ENCODE results near the gene ATP6V1F. TPM values are rescaled to one million over a fixed set of nuclear protein-coding genes. Genes with fewer than 3 reads are reported as not detected.

Gene ATP6V1F
- total and polyA plus RNA-seq, 2 experiments from 2014 or later = 96.5 to 243 TPM

DNA sequence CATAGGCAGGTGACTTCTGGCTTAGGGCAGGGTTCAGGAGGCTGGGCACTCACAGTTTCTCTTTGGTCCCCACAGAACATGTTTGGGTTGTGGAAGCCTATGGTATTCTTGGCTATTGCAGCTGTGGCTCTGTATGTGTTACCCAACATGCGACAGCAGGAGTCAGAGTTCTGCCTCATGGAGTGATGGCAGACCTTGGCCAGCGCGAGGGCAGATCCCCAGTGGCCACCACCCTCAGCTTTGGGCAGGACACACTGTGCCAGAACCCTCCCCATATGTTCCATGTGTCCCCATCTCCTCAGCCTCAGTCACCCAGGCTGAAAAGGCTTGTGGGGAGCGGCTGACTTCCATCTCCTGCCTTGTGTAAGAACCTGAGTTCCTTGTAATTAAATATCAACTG lies 40.9 kb upstream of the ATP6V1F start:
- no peak for DNase-seq
- 94 to 98% methylated on average over 4 of the region's 4 CpGs for WGBS, 2 experiments (ENCODE audit: low coverage in 1 of 2, low lambda C conversion rate in 2 of 2, missing lambda C conversion rate in 2 of 2)
- in situ Hi-C loops (cut with MboI) = no loop called here

DNA sequence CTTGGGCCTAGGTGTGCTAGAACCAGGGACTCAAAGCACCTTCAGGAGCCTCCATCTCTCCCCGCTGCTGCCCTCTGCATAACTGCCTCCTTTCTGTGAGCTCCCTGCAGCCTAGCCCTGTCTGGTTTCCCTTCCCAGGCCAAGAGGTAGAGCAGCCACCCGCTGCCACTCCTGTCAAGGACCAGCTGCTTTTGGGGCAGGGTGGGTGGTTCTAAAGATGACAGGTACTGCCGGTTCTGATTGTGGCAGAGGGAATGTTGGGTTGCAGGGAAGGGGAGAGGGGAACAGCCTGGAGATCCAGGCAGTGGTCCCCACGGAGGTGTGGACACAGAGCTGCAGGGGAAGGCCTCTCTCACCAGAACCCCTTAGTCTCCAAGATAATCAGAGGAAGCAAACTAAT lies 36.1 kb upstream of the ATP6V1F start:
- H3K36me3 ChIP-seq (ENCODE audit: low read depth) = no peaks in the 10 kb centered on the region
- H2AFZ ChIP-seq = no peak overlapping the region
- H3K4me1 ChIP-seq (ENCODE audit: insufficient read depth) = peaks cover 29% of the 10 kb centered on the region
- H3K9me3 ChIP-seq (ENCODE audit: low read depth) = no peaks in the 10 kb centered on the region
- no peak overlapping the region for H3K4me3 ChIP-seq
- H4K20me1 ChIP-seq (ENCODE audit: insufficient read depth) = no peaks in the 10 kb centered on the region
- peaks cover 12% of the 10 kb centered on the region for H3K79me2 ChIP-seq (ENCODE audit: insufficient read depth)
- peak overlapping the region; percentile 91; the same call in 1 of the 2 replicates for H3K27ac ChIP-seq
- no peaks in the 10 kb centered on the region for H3K9me2 ChIP-seq (ENCODE audit: insufficient read depth)
- WGBS, 2 experiments (ENCODE audit: low coverage in 1 of 2, low lambda C conversion rate in 2 of 2, missing lambda C conversion rate in 2 of 2) = 69 to 80% methylated on average over 4 of the region's 4 CpGs
- peaks cover 23% of the 10 kb centered on the region for H3F3A ChIP-seq (ENCODE audit: insufficient read depth)
- H3K4me2 ChIP-seq (ENCODE audit: unreplicated experiment) = no peak overlapping the region
- no peaks in the 10 kb centered on the region for H3K27me3 ChIP-seq (replicated peaks; ENCODE audit: insufficient read depth)
- DNase-seq = no peak
- TF ChIP-seq EZH2 (IDR thresholded peaks at IDR 0.05; ENCODE audit: insufficient read depth, poor library complexity, severe bottlenecking) = no peak
- no peak for TF ChIP-seq EZH2phosphoT487 (IDR thresholded peaks at IDR 0.05; ENCODE audit: insufficient read depth, low read depth)
- no peak overlapping the region for H3K9ac ChIP-seq
- in situ Hi-C loops (cut with MboI) = no loop called here

More for the DNA sequence above, 40.9 kb upstream of the ATP6V1F start:
- Histone ChIP-seq H3K27ac (no peak overlapping the region), H3K9ac (no peak overlapping the region), H4K20me1 (ENCODE audit: insufficient read depth) (no peaks in the 10 kb centered on the region), H3K27me3 (replicated peaks; ENCODE audit: insufficient read depth) (no peaks in the 10 kb centered on the region; the same call in 1 of the 2 replicates), H3K36me3 (ENCODE audit: low read depth) (no peaks in the 10 kb centered on the region), H3K9me3 (ENCODE audit: low read depth) (no peaks in the 10 kb centered on the region), H2AFZ (no peak overlapping the region), H3K9me2 (ENCODE audit: insufficient read depth) (no peaks in the 10 kb centered on the region), H3K79me2 (ENCODE audit: insufficient read depth) (no peaks in the 10 kb centered on the region), H3F3A (ENCODE audit: insufficient read depth) (no peaks in the 10 kb centered on the region), H3K4me3 (no peak overlapping the region), H3K4me1 (ENCODE audit: insufficient read depth) (no peaks in the 10 kb centered on the region), H3K4me2 (ENCODE audit: unreplicated experiment) (no peak overlapping the region)
- TF ChIP-seq EZH2phosphoT487 (IDR thresholded peaks at IDR 0.05; ENCODE audit: insufficient read depth, low read depth) = no peak
- no peak for TF ChIP-seq EZH2 (IDR thresholded peaks at IDR 0.05; ENCODE audit: insufficient read depth, poor library complexity, severe bottlenecking)

- H3K4me1 ChIP-seq (ENCODE audit: insufficient read depth) = peaks cover 29% of the 10 kb centered on the region
- H2AFZ ChIP-seq = no peak overlapping the region; the same call in 1 of the 2 replicates
- H3K9me3 ChIP-seq (ENCODE audit: low read depth) = no peaks in the 10 kb centered on the region
- no peaks in the 10 kb centered on the region for H4K20me1 ChIP-seq (ENCODE audit: insufficient read depth)
- no peak for DNase-seq
- H3F3A ChIP-seq (ENCODE audit: insufficient read depth) = peaks cover 23% of the 10 kb centered on the region
- peak overlapping the region; percentile 46 for H3K4me2 ChIP-seq (ENCODE audit: unreplicated experiment)
- no peaks in the 10 kb centered on the region for H3K36me3 ChIP-seq (ENCODE audit: low read depth)
- no peaks in the 10 kb centered on the region for H3K27me3 ChIP-seq (replicated peaks; ENCODE audit: insufficient read depth)
- no peaks in the 10 kb centered on the region for H3K9me2 ChIP-seq (ENCODE audit: insufficient read depth)
- H3K4me3 ChIP-seq = no peak overlapping the region
- H3K79me2 ChIP-seq (ENCODE audit: insufficient read depth) = peaks cover 16% of the 10 kb centered on the region
- peak overlapping the region; percentile 91 for H3K27ac ChIP-seq
- TF ChIP-seq EZH2phosphoT487 (IDR thresholded peaks at IDR 0.05; ENCODE audit: insufficient read depth, low read depth) (no peak), EZH2 (IDR thresholded peaks at IDR 0.05; ENCODE audit: insufficient read depth, poor library complexity, severe bottlenecking) (no peak)
- peak overlapping the region; percentile 67 for H3K9ac ChIP-seq
- WGBS, 2 experiments (ENCODE audit: low coverage in 1 of 2, low lambda C conversion rate in 2 of 2, missing lambda C conversion rate in 2 of 2) = 55 to 64% methylated on average over 1 of the region's 1 CpG
- in situ Hi-C loops (cut with MboI) = no loop called here
These were observed 35.8 kb upstream of the ATP6V1F start for GRCh38 chr7:128826916-128827247.

DNA sequence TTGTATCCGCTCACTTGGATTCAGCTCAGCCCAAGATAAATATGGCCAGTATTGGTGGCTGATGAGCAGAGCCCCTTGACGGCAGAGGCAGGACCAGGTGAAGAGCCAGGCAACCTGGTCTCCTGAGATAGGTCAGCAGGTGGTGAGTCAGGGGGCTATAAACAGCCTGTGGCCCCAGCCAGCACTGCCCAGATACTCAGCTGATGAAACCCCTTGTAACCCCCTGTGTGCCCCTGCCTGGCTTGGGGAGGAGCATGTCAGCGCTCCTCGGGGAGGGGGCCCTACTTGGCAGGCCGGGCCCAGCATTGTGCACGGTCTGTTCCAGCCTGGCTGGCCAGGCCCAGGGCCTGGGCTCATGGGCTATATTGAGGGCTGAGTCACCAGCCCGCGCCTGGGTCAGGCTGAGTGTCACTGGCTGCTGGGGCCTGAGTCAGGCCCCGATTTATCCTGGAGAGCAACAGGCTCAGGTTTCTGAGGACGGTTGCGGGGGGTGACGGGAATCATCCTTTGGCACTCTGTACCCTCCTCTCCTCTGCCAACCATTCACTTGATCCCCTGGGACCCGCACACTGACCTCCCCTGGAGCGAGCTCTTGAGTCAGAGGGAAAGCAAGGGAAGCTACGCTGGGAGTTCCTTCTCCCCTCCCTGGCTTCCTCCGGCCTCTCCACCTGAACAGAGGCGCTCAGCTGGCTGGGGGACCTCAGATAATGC lies 35.3 kb upstream of the ATP6V1F start:
- Histone ChIP-seq H3K9me2 (ENCODE audit: insufficient read depth) (no peaks in the 10 kb centered on the region), H2AFZ (no peak overlapping the region; the same call in 1 of the 2 replicates), H3K4me1 (ENCODE audit: insufficient read depth) (peaks cover 29% of the 10 kb centered on the region), H3K4me3 (0 out of 2 replicates have a peak overlapping the region, but pooled peaks have one; percentile 4), H3K27ac (peak overlapping the region; percentile 91), H3K27me3 (replicated peaks; ENCODE audit: insufficient read depth) (no peaks in the 10 kb centered on the region), H3K36me3 (ENCODE audit: low read depth) (no peaks in the 10 kb centered on the region), H3K79me2 (ENCODE audit: insufficient read depth) (peaks cover 21% of the 10 kb centered on the region), H4K20me1 (ENCODE audit: insufficient read depth) (no peaks in the 10 kb centered on the region), H3K9ac (peak overlapping the region; percentile 67), H3K9me3 (ENCODE audit: low read depth) (no peaks in the 10 kb centered on the region), H3F3A (ENCODE audit: insufficient read depth) (peaks cover 24% of the 10 kb centered on the region), H3K4me2 (ENCODE audit: unreplicated experiment) (peak overlapping the region; percentile 49)
- WGBS, 2 experiments (ENCODE audit: low coverage in 1 of 2, low lambda C conversion rate in 2 of 2, missing lambda C conversion rate in 2 of 2) = 22 to 24% methylated on average over 15 to 17 of the region's 17 CpGs
- TF ChIP-seq EZH2 (IDR thresholded peaks at IDR 0.05; ENCODE audit: insufficient read depth, poor library complexity, severe bottlenecking) = no peak
- TF ChIP-seq EZH2phosphoT487 (IDR thresholded peaks at IDR 0.05; ENCODE audit: insufficient read depth, low read depth) = no peak
- in situ Hi-C loops (cut with MboI) = no loop called here
- peak; percentile 94 for DNase-seq

Data from GM23248 (cell line).